ENCODE measurements around the gene ANXA2.

DNA sequence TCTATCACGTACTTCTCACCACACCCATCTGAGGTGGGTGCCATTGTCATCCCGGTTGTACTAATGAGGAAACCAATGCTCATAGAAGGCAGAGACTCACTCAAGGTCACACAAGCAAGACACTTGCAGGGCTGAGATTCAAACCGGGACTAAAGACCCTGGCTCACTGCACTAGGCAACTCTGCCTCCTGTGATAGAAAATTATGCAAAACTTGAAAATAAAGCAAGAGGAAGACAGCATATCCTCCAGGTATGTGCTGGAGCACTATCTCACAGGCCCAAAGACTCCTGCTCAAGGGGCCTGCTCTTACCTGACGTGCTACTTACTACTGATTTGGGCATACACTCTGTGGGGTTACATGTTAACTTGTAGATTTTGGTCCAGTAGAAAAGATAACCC lies 25.6 kb downstream of the ANXA2 start:
- TF ChIP-seq, protein P1, sequence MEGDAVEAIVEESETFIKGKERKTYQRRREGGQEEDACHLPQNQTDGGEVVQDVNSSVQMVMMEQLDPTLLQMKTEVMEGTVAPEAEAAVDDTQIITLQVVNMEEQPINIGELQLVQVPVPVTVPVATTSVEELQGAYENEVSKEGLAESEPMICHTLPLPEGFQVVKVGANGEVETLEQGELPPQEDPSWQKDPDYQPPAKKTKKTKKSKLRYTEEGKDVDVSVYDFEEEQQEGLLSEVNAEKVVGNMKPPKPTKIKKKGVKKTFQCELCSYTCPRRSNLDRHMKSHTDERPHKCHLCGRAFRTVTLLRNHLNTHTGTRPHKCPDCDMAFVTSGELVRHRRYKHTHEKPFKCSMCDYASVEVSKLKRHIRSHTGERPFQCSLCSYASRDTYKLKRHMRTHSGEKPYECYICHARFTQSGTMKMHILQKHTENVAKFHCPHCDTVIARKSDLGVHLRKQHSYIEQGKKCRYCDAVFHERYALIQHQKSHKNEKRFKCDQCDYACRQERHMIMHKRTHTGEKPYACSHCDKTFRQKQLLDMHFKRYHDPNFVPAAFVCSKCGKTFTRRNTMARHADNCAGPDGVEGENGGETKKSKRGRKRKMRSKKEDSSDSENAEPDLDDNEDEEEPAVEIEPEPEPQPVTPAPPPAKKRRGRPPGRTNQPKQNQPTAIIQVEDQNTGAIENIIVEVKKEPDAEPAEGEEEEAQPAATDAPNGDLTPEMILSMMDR (IDR thresholded peaks at IDR 0.05; ENCODE audit: low read depth, low read length): no peak
- TF ChIP-seq EZH2phosphoT487 (IDR thresholded peaks at IDR 0.05; ENCODE audit: low read depth): no peak

Measured in OCI-LY3 (cell line).